ENCODE results near the gene SUN3. TPM values are rescaled to one million over a fixed set of nuclear protein-coding genes. Genes with fewer than 3 reads are reported as not detected.

Gene SUN3
- total and polyA plus RNA-seq, 2 of the 13 experiments (the other 11 are each of a cell fraction or from before 2014, with no cell fraction given), result not detected

GRCh38 chr7:47954231-47954911 is 74.5 kb downstream of the SUN3 start:
- Histone ChIP-seq H4K20me1 (ENCODE audit: insufficient read depth, low read length) (no peaks in the 10 kb centered on the region), H3K4me2 (ENCODE audit: low read depth, low read length) (no peak overlapping the region), H2AFZ (ENCODE audit: low read length) (no peak overlapping the region), H3K27me3 (ENCODE audit: control insufficient read depth in 1 of 2, insufficient read depth in 2 of 2, low read length in 2 of 2) (no peaks in the 10 kb centered on the region), H3K27ac (ENCODE audit: extremely low read length, insufficient read depth, low read length) (no peak overlapping the region), H3K9ac (ENCODE audit: insufficient read depth, low read depth, low read length) (no peak overlapping the region), H3K79me2 (ENCODE audit: insufficient read depth, low read length) (no peaks in the 10 kb centered on the region), H3K9me3 (ENCODE audit: low read length) (no peaks in the 10 kb centered on the region), H3K4me1 (ENCODE audit: insufficient read depth, low read length) (peaks cover 26% of the 10 kb centered on the region), H3K36me3 (replicated peaks in 1 of 2; ENCODE audit: control insufficient read depth in 1 of 2, insufficient read depth in 2 of 2, low read length in 2 of 2) (no peaks in the 10 kb centered on the region; a peak in 1 of 5 replicates), H3K4me3 (replicated peaks in 1 of 3; ENCODE audit: insufficient read depth in 1 of 3, low read depth in 2 of 3, low read length in 3 of 3) (no peak overlapping the region)
- FAIRE-seq (no peak), ATAC-seq (no peak), DNase-seq (ENCODE audit: low spot score) (no peak)
- TF ChIP-seq HNF1B (CRISPR knock-in tag; IDR thresholded peaks at IDR 0.05) (no peak), ZBTB7B (CRISPR knock-in tag; IDR thresholded peaks at IDR 0.05) (no peak), FOXM1 (CRISPR knock-in tag; IDR thresholded peaks at IDR 0.05) (no peak), ZNF432 (CRISPR knock-in tag; IDR thresholded peaks at IDR 0.05; ENCODE audit: borderline replicate concordance) (no peak), SCMH1 (CRISPR knock-in tag; IDR thresholded peaks at IDR 0.05; ENCODE audit: borderline replicate concordance) (no peak), ZNF30 (CRISPR knock-in tag; IDR thresholded peaks at IDR 0.05) (no peak), MATR3 (CRISPR knock-in tag; IDR thresholded peaks at IDR 0.05) (no peak), KDM5B (CRISPR knock-in tag; IDR thresholded peaks at IDR 0.05; ENCODE audit: borderline replicate concordance) (no peak), POLR2G (IDR thresholded peaks at IDR 0.05; ENCODE audit: low read depth, low read length) (no peak), IRX3 (CRISPR knock-in tag; IDR thresholded peaks at IDR 0.05; ENCODE audit: borderline replicate concordance, low read depth) (no peak), TBX2 (CRISPR knock-in tag; IDR thresholded peaks at IDR 0.05; ENCODE audit: borderline replicate concordance) (no peak)
- ChIA-PET POLR2A (no interaction called here), CTCF (ENCODE audit: low intra/inter-chr PET ratio, low total read pairs) (no interaction called here)
- BruUV-seq (replicated peaks), result no TSS peak
- in situ Hi-C loops (cut with HindIII; ENCODE audit: extremely low pct_ligation_motif_present, low pct_unique_long_range_greater_than_20kb), result no loop called here
- intact Hi-C loops (cut with micrococcal nuclease; ENCODE audit: unreplicated experiment), result no loop called here
- 97% methylated on average over 4 of the region's 4 CpGs for WGBS (ENCODE audit: low lambda C conversion rate)

All from HepG2 (cell line).